Measurements from ENCODE around the gene ZBTB22. TPM values are rescaled to one million over a fixed set of nuclear protein-coding genes. Genes with fewer than 3 reads are reported as not detected.
"Not testable (repeated sequence)": the region's sequence is repeated elsewhere in the genome, so short reads cannot be mapped to it uniquely, and the experiment has no call there.

Gene ZBTB22
- total RNA-seq, 1 donor: 27.7 TPM

- no peak for DNase-seq (ENCODE audit: low read depth in 2 of 3, low spot score in 2 of 3)
These were observed 13.3 kb downstream of the ZBTB22 start for GRCh38 chr6:33304216-33304615.

- DNase-seq (ENCODE audit: low read depth in 2 of 3, low spot score in 2 of 3): no peak
These were observed 15.7 kb downstream of the ZBTB22 start for GRCh38 chr6:33301877-33302276.

GRCh38 chr6:33299237-33299944, 18.2 kb downstream of the ZBTB22 start:
- DNase-seq (ENCODE audit: low read depth in 2 of 3, low spot score in 2 of 3): peak; percentile 82 to 96 (median 92)

GRCh38 chr6:33298773-33299236, 18.7 kb downstream of the ZBTB22 start, which contains the start of gene RGL2:
TSS of gene RGL2 (minus strand) at chr6:33298942. CDS start at chr6:33298610, 332 bp downstream.
- DNase-seq (ENCODE audit: low read depth in 2 of 3, low spot score in 2 of 3): peak in 2 of 3 donors; percentile 84 to 88

GRCh38 chr6:33297956-33298772, 19.4 kb downstream of the ZBTB22 start:
- DNase-seq (ENCODE audit: low read depth in 2 of 3, low spot score in 2 of 3): peak in 1 of 3 donors; percentile 73

- peak in 1 of 3 donors; percentile 25 for DNase-seq (ENCODE audit: low read depth in 2 of 3, low spot score in 2 of 3)
These were observed 20.1 kb downstream of the ZBTB22 start for GRCh38 chr6:33297406-33297955.

GRCh38 chr6:33296797-33297405, 20.6 kb downstream of the ZBTB22 start:
- no peak for DNase-seq (ENCODE audit: low read depth in 2 of 3, low spot score in 2 of 3)

GRCh38 chr6:33295621-33296369, 21.7 kb downstream of the ZBTB22 start:
- no peak for DNase-seq (ENCODE audit: low read depth in 2 of 3, low spot score in 2 of 3)

- DNase-seq (ENCODE audit: low read depth in 2 of 3, low spot score in 2 of 3): no peak
These were observed 23.3 kb downstream of the ZBTB22 start for GRCh38 chr6:33294086-33294823.

- DNase-seq (ENCODE audit: low read depth in 2 of 3, low spot score in 2 of 3): no peak
These were observed 24.4 kb downstream of the ZBTB22 start for GRCh38 chr6:33292996-33293682.

- DNase-seq (ENCODE audit: low read depth in 2 of 3, low spot score in 2 of 3): no peak
These were observed 27.1 kb downstream of the ZBTB22 start for GRCh38 chr6:33290459-33290858.

- DNase-seq (ENCODE audit: low read depth in 2 of 3, low spot score in 2 of 3): no peak
These were observed 27.7 kb downstream of the ZBTB22 start for GRCh38 chr6:33289784-33290315.

GRCh38 chr6:33288921-33289783, 28.4 kb downstream of the ZBTB22 start, which contains the start of the genes PFDN6 and WDR46:
TSS of gene PFDN6 (plus strand) at chr6:33289601. CDS start at chr6:33289857, 256 bp downstream.
TSS of gene WDR46 (minus strand) at chr6:33289239. CDS start at chr6:33289170, 69 bp downstream.
- DNase-seq (ENCODE audit: low read depth in 2 of 3, low spot score in 2 of 3): peak; percentile 68 to 94 (median 90)

- DNase-seq (ENCODE audit: low read depth in 2 of 3, low spot score in 2 of 3): no peak
These were observed 29.2 kb downstream of the ZBTB22 start for GRCh38 chr6:33288141-33288920.

GRCh38 chr6:33286946-33287914, 30.3 kb downstream of the ZBTB22 start:
- no peak for DNase-seq (ENCODE audit: low read depth in 2 of 3, low spot score in 2 of 3)

- DNase-seq (ENCODE audit: low read depth in 2 of 3, low spot score in 2 of 3): not testable (repeated sequence)
These were observed 32.3 kb downstream of the ZBTB22 start for GRCh38 chr6:33285214-33285613.
